ENCODE data around the gene YEATS4. TPM values are rescaled to one million over a fixed set of nuclear protein-coding genes. Genes with fewer than 3 reads are reported as not detected.

Gene YEATS4
- total RNA-seq, 1 donor from 2014 or later: 27.3 TPM

DNA sequence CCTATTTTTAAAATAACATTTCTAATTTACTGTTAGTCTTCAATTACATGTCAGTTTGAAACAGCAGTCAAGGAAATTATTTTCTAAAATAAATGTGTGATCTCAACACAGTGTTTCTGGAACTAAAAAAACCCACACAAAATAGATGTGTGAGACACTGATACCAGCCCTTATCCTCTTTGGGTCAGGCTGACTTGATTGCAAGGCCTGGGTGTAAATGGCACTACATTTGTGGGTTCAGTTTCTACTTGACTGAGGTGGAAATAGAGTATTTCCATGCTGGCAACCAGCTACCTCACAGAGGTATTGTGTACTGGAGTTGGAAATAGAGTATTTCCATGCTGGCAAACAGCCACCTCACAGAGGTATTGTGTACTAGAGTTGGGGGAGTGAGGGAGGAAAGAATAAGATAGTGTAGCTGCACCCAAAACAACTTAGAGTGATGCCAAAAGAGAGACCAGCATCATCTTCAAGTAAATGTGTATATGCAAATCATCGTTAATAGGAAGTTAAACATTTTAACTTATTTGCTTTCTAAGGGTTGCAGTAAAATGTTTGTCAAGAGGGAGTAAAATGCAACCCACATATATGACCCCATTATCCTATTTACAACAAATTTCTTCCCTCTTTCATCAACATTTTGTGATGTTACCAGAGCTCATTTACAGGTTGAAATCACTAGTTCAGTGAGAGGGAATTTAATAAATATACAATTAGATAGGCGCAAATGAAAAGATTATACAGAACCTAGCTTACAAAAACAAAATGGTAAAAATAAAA lies 22.0 kb upstream of the YEATS4 start:
- Mint-ChIP-seq H3K9me3 (ENCODE audit: unreplicated experiment) (no peaks in the 10 kb centered on the region), H3K4me3 (ENCODE audit: unreplicated experiment) (no peak overlapping the region), H3K4me1 (ENCODE audit: low read depth, unreplicated experiment) (no peaks in the 10 kb centered on the region), H3K36me3 (ENCODE audit: unreplicated experiment) (no peaks in the 10 kb centered on the region), H3K27ac (ENCODE audit: unreplicated experiment) (no peak overlapping the region), H3K27me3 (ENCODE audit: unreplicated experiment) (no peaks in the 10 kb centered on the region)
- DNase-seq: no peak
- TF ChIP-seq, protein P1, sequence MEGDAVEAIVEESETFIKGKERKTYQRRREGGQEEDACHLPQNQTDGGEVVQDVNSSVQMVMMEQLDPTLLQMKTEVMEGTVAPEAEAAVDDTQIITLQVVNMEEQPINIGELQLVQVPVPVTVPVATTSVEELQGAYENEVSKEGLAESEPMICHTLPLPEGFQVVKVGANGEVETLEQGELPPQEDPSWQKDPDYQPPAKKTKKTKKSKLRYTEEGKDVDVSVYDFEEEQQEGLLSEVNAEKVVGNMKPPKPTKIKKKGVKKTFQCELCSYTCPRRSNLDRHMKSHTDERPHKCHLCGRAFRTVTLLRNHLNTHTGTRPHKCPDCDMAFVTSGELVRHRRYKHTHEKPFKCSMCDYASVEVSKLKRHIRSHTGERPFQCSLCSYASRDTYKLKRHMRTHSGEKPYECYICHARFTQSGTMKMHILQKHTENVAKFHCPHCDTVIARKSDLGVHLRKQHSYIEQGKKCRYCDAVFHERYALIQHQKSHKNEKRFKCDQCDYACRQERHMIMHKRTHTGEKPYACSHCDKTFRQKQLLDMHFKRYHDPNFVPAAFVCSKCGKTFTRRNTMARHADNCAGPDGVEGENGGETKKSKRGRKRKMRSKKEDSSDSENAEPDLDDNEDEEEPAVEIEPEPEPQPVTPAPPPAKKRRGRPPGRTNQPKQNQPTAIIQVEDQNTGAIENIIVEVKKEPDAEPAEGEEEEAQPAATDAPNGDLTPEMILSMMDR (IDR thresholded peaks at IDR 0.05; ENCODE audit: partially characterized antibody, unreplicated experiment): no peak

GRCh38 chr12:69338120-69338859 lies 21.3 kb upstream of the YEATS4 start:
- Mint-ChIP-seq H3K27ac (ENCODE audit: unreplicated experiment) (no peak overlapping the region), H3K9me3 (ENCODE audit: unreplicated experiment) (no peaks in the 10 kb centered on the region), H3K27me3 (ENCODE audit: unreplicated experiment) (no peaks in the 10 kb centered on the region), H3K36me3 (ENCODE audit: unreplicated experiment) (no peaks in the 10 kb centered on the region), H3K4me3 (ENCODE audit: unreplicated experiment) (no peak overlapping the region), H3K4me1 (ENCODE audit: low read depth, unreplicated experiment) (no peaks in the 10 kb centered on the region)
- no peak for DNase-seq
- TF ChIP-seq, protein P1 (IDR thresholded peaks at IDR 0.05; ENCODE audit: partially characterized antibody, unreplicated experiment): no peak

DNA sequence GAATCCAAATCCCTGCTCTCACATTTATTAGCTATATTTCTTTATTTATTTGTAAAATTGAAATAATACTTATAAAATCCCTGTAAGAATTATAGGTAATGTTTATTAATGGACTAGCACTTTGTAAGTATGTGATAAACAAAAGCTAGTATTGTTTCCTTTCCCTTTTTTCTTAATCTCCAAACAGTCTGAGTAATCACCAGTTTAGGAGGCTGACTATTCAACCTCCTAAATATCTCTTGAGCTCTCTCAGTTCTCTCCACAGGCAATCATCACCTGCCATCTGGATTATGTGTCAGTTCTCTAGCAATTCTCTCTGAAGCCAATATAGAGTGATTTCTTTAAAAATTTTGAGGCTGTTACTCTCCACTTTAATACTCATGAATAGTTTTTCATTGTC lies 20.6 kb upstream of the YEATS4 start:
- H3K27me3 Mint-ChIP-seq (ENCODE audit: unreplicated experiment): no peaks in the 10 kb centered on the region
- H3K4me3 Mint-ChIP-seq (ENCODE audit: unreplicated experiment): no peak overlapping the region
- no peaks in the 10 kb centered on the region for H3K4me1 Mint-ChIP-seq (ENCODE audit: low read depth, unreplicated experiment)
- H3K27ac Mint-ChIP-seq (ENCODE audit: unreplicated experiment): no peak overlapping the region
- TF ChIP-seq, protein P1 (IDR thresholded peaks at IDR 0.05; ENCODE audit: partially characterized antibody, unreplicated experiment): no peak
- no peak for DNase-seq
- no peaks in the 10 kb centered on the region for H3K36me3 Mint-ChIP-seq (ENCODE audit: unreplicated experiment)
- no peaks in the 10 kb centered on the region for H3K9me3 Mint-ChIP-seq (ENCODE audit: unreplicated experiment)

GRCh38 chr12:69339999-69340398 lies 19.5 kb upstream of the YEATS4 start:
- Mint-ChIP-seq H3K4me3 (ENCODE audit: unreplicated experiment) (no peak overlapping the region), H3K36me3 (ENCODE audit: unreplicated experiment) (no peaks in the 10 kb centered on the region), H3K4me1 (ENCODE audit: low read depth, unreplicated experiment) (no peaks in the 10 kb centered on the region), H3K27me3 (ENCODE audit: unreplicated experiment) (no peaks in the 10 kb centered on the region), H3K27ac (ENCODE audit: unreplicated experiment) (no peak overlapping the region), H3K9me3 (ENCODE audit: unreplicated experiment) (no peaks in the 10 kb centered on the region)
- TF ChIP-seq, protein P1 (IDR thresholded peaks at IDR 0.05; ENCODE audit: partially characterized antibody, unreplicated experiment): no peak
- DNase-seq: no peak

DNA sequence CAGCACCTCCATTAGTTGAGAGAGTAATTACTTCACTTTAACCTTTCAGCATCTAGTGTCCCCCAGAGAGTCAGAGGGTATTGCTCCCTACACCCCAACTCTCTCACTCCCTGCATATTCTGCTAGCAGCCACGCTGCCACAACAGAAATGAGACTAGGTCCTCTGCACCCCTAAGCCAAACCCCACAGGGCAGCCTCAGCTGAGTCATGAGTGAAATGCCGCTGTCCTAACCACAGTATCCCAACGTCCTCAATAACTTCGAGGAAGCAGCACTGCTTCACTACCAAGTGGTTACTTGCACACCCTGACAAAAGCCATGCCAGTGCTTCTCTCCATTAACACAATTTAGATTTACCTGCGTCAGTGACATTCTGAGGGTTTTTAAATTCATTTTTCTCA lies 18.2 kb upstream of the YEATS4 start:
- H3K36me3 Mint-ChIP-seq (ENCODE audit: unreplicated experiment): no peaks in the 10 kb centered on the region
- H3K4me1 Mint-ChIP-seq (ENCODE audit: low read depth, unreplicated experiment): no peaks in the 10 kb centered on the region
- no peak for DNase-seq
- no peak overlapping the region for H3K27ac Mint-ChIP-seq (ENCODE audit: unreplicated experiment)
- H3K4me3 Mint-ChIP-seq (ENCODE audit: unreplicated experiment): no peak overlapping the region
- H3K27me3 Mint-ChIP-seq (ENCODE audit: unreplicated experiment): no peaks in the 10 kb centered on the region
- H3K9me3 Mint-ChIP-seq (ENCODE audit: unreplicated experiment): no peaks in the 10 kb centered on the region
- TF ChIP-seq, protein P1 (IDR thresholded peaks at IDR 0.05; ENCODE audit: partially characterized antibody, unreplicated experiment): no peak
